Vagina (tissue), 2 donors: ENCODE results near the gene ADK.

Source experiments
- CTCF ChIP-seq, 3 experiments: fragments of 450-650 bp in 2 of 3; fragments of 200-600 bp in 1 of 3; sonication (generic) in 1 of 3; IDR thresholded peaks; one replicate each; pipeline ENCODE4 v1.5.1; 2017 to 2019; ENCODE audit warnings: antibody characterized with exemption in 3 of 3, mild to moderate bottlenecking in 2 of 3, moderate library complexity in 2 of 3
- POLR2A ChIP-seq, 2 donors: fragments of 450-650 bp; IDR thresholded peaks; one replicate each; pipeline ENCODE4 v1.6.1; 2017; ENCODE audit warnings: antibody characterized with exemption in 2 of 2, mild to moderate bottlenecking in 2 of 2, moderate library complexity in 2 of 2

GRCh38 chr10:74589226-74589673 is 438.2 kb downstream of the ADK start:
- TF ChIP-seq CTCF (IDR thresholded peaks at IDR 0.05) (no peak), POLR2A (IDR thresholded peaks at IDR 0.05) (no peak)
